NCI-H2196 (cell line): ENCODE data around the gene PIBF1.
A peak's percentile ranks its signal among the peaks of the same experiment; 100 is the strongest.
"Not testable (repeated sequence)": the region's sequence is repeated elsewhere in the genome, so short reads cannot be mapped to it uniquely, and the experiment has no call there.

Experiments used
- DNase-seq: peaks from one replicate; lab custom pipeline; 2025; ENCODE audit not compliant: unreplicated experiment; lab: John Stamatoyannopoulos, UW

The PIBF1 gene

GRCh38 chr13:72820898-72821279 is 39.0 kb downstream of the PIBF1 start:
- DNase-seq: no peak

- DNase-seq: no peak
These were observed 41.1 kb downstream of the PIBF1 start for GRCh38 chr13:72823081-72823480.

- no peak for DNase-seq
These were observed 41.8 kb downstream of the PIBF1 start for GRCh38 chr13:72823724-72824123.

- DNase-seq: no peak
These were observed 52.7 kb downstream of the PIBF1 start for GRCh38 chr13:72834601-72835000.

DNA sequence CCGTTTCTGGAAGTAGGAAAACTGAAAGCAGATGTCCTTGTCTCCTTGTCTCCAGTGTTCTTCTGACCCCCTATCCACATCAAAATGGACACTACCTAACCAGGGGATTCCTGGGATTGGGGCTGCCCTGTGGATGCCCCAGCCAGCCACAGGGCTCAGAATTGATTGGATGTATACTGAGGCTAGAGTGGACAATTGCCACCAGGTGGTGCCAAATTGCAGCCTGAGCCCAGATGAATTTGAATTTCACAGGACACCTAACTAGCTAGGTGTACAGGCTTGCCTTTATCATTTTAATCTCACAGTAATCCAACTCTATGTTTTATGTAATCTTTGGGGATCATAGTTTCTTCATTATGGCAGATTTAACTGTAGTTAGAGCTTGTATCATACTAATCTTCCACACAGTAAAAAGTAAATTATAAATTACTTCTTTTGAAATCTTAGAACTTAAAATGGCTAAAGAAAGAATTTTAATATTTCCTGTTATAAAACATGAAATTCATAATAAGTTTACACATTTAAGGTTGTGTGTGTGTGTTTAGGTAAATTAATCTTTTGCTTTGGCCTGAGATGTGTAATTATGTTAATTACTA is 58.0 kb downstream of the PIBF1 start:
- DNase-seq: peak; percentile 2

GRCh38 chr13:72842991-72843390 is 61.1 kb downstream of the PIBF1 start:
- DNase-seq: no peak

DNA sequence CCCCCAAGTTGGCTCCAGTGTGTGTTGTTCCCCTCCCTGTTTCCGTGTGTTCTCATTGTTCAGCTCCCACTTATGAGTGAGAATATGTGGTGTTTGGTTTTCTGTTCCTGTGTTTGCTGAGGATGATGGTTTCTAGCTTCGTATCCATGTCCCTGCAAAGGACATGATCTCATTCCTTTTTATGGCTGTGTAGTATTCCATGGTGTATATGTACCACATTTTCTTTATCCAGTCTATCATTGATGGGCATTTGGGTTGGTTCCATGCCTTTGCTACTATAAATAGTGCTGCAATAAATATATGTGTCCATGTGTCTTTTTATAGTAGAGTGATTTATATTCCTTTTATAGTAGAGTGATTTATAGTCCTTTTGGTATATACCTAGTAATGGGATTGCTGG is 63.2 kb downstream of the PIBF1 start:
- DNase-seq: not testable (repeated sequence)

DNA sequence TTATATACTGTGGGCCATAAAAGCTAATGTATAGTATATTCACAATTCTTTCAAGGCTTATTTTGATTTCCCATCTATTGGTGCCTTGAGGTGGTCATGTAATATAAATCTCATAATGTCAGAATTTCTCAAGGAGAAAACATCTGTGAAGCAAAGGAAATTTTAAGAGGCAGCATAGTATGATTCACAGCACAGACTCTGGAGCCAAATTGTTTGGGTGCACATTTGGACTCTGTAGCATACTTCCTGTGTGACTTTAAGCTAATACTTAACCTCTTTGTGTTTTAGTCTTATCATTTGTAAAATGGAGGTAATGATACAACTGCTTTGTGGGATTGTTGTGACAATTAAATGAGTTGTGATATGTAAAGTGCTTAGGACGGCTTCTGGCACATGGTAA is 67.6 kb downstream of the PIBF1 start:
- no peak for DNase-seq

GRCh38 chr13:72850959-72851677 is 69.2 kb downstream of the PIBF1 start:
- DNase-seq: no peak

DNA sequence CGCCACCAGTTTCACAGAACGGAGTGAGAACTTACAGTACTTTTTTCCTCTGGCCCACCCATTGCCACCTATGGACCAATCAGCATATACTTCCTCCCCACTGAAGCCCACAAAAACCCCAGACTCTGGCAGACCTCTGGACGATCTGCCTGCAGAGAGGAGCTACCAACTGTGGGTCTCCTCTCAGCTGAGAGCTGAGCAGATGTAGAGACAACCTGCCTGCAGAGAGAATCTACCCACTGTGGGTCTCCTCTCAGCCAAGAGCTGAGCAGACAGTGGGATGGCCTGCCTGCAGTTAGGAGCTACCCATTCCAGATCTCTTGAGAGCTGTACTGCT is 69.7 kb downstream of the PIBF1 start:
- DNase-seq: no peak

DNA sequence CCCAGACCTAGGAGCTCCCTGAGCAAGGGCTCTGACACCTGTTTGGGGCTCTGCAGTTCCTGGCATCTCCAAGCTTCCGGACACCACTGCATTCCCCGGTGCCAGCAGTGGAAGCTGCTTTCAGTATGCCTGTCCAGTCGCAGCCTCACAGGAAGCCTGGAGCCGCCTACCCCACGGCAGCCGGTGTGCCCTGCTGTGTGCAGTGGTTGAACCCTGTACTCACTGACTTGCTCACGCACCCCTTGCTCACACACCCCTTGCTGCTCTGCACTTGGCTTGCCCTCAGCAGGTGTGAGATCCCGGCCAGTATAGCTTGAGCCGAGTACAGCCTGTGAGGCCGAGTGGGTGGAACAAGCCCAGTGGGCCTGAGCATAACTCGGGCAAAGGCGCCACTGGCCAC is 70.3 kb downstream of the PIBF1 start:
- DNase-seq: no peak

GRCh38 chr13:72853000-72853399 is 71.1 kb downstream of the PIBF1 start:
- no peak for DNase-seq

DNA sequence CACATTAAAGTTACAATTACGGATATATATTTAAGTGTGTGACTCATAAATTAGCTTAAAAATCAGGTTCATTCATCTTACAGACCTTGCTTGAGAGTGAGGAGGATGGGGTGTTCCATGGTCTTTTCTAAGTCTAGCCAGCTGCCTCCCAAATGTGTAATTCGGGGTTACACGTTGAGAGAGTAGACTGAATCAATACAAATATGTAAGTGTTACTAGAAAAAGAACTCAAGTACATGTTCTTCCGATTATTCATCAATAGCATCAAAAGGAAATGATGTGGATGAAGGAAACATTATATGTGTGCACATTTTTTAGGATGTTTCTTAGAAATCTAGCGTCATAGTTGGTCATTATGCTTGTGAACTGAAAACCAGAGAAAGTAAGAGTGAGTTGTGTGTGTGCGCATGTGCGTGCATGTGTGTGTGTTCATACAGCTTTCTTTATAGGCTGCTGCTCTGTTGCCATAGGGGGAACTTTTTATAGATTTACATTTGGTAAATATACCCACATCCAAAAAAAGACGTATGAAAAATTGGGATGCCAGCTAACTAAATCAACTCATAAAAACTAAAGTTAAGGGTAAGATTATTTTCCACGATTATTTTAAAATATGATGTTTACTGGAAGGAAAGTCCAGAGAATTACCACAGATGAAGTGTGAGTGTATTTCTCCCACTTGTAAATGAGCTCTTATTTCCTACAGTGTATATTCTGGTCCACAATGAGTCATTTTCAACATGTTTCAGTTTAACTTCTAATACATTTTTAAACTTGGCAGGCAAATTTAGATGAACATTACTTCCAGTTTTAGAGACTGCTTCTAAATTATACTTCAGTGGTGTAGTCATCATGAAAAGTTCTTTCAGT is 82.4 kb downstream of the PIBF1 start:
- DNase-seq: no peak

GRCh38 chr13:72868229-72868628 is 86.3 kb downstream of the PIBF1 start:
- no peak for DNase-seq

DNA sequence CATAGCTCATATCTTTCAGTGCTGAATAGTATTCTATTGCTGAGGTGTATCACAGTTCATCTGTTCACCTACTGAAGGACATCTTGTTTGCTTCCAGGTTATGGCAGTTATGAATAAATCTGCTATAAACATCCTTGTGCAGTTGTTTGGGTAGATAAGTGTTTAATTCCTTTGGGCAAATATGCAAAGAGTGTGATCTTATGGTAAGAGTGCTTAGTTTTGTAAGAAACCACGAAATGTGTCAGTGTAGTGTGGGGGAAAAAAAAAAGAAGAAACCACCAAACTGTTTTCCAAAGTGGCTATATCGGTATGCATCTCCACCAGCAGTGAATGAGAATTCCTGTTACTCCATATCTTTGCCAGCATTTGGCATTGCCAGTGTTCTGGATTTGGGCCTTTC is 93.3 kb downstream of the PIBF1 start:
- DNase-seq: no peak

DNA sequence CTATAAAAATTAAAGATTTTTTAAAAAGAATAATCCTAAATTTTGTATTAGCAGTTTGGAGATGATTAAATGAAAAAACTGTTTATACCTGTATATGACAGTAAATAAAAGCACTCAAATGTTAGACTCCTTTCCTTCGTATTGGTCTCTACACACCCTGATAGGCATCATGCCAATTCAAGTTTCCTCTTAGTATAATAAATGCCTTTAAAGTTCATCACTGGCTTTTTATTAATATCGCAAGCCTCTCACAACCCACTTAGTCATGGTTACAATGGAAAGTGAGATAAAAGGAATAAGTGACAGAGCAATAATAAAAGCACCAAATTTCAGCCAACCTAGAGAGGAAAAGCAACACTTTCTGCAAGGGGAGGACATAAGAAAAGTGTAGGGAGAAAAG is 102.2 kb downstream of the PIBF1 start:
- no peak for DNase-seq

GRCh38 chr13:72886272-72887067 is 104.5 kb downstream of the PIBF1 start:
- no peak for DNase-seq

- DNase-seq: no peak
These were observed 107.6 kb downstream of the PIBF1 start for GRCh38 chr13:72889495-72889894.

DNA sequence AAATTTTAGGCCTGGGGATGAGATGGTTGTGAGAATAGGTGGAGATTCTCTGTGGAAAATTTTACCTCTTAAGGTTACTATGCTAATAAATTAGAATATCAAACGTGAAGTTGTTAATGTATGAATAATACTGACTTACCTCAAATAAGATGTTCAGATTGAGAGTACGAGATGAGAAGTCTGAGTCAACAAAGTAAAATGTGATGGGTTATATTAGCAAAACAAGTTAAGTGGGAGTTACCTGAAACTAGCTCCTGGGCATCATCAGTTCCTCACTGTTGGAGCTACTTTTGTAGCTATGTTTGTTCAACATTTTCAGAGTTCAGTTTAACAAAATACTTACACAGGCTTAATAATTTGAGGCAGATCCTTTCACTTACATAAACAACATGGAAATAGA is 108.6 kb downstream of the PIBF1 start:
- DNase-seq: no peak

- DNase-seq: no peak
These were observed 109.5 kb downstream of the PIBF1 start for GRCh38 chr13:72891423-72891822.

DNA sequence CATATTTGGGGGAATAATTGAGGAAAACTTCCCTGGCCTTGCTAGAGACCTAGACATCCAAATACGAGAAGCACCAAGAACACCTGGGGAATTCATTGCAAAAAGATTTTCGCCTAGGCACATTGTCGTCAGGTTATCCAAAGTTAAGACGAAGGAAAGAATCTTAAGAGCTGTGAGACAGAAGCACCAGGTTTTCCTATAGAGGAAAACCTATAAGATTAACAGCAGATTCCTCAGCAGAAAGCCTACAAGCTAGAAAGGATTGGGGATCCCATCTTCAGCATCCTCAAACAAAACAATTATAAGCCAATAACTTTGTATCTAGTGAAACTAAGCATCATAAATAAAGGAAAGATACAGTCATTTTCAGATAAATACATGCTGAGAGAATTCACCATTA is 114.9 kb downstream of the PIBF1 start:
- DNase-seq: no peak
